Activated CD4-positive, alpha-beta T cell treated with anti-CD3 and anti-CD28 coated beads, Interleukin-2, amount 10 ng/mL, durations not matched to agents 24 days and 14 days (primary cell): Measurements from ENCODE around the gene ALOX5AP. TPM values are rescaled to one million over a fixed set of nuclear protein-coding genes. Genes with fewer than 3 reads are reported as not detected.
A peak's percentile ranks its signal among the peaks of the same experiment; 100 is the strongest.

Source experiments
- DNase-seq: peaks from one replicate; pipeline ENCODE4 v3.0.0; 2022
- H3K27ac Mint-ChIP-seq: one replicate; pipeline ENCODE4 v1.8.0; 2022; ENCODE audit warnings: mild to moderate bottlenecking, mixed read lengths
- H3K27me3 Mint-ChIP-seq: one replicate; pipeline ENCODE4 v1.8.0; 2022; ENCODE audit warnings: mixed read lengths
- H3K36me3 Mint-ChIP-seq: one replicate; pipeline ENCODE4 v1.8.0; 2022; ENCODE audit warnings: low read depth, mild to moderate bottlenecking, mixed read lengths
- H3K4me1 Mint-ChIP-seq: one replicate; pipeline ENCODE4 v1.8.0; 2021; ENCODE audit warnings: mixed read lengths
- H3K4me3 Mint-ChIP-seq: one replicate; pipeline ENCODE4 v1.8.0; 2022; ENCODE audit warnings: mild to moderate bottlenecking, moderate library complexity, mixed read lengths
- H3K9me3 Mint-ChIP-seq: one replicate; pipeline ENCODE4 v1.8.0; 2021; ENCODE audit warnings: mixed read lengths
- intact Hi-C: fragments of 100-400 bp; cut with micrococcal nuclease; formaldehyde crosslinking; loops from one replicate; pipeline ENCODE4 v1.15.1; 2023
- total RNA-seq: library from RNA; stranded (reverse); gene quantifications from 2 replicates; pipeline ENCODE4 v1.2.3, GENCODE V29; 2022

Gene ALOX5AP
- total RNA-seq, 1 donor from 2014 or later, result 33.4 TPM

GRCh38 chr13:30721936-30722335 is 13.4 kb upstream of the ALOX5AP start:
- no peaks in the 10 kb centered on the region for H3K36me3 Mint-ChIP-seq
- H3K27me3 Mint-ChIP-seq, result peaks cover 4% of the 10 kb centered on the region
- intact Hi-C loops, result no loop called here

GRCh38 chr13:30722361-30722760 is 13.0 kb upstream of the ALOX5AP start:
- DNase-seq, result no peak
- Mint-ChIP-seq H3K4me3 (no peak overlapping the region), H3K9me3 (peaks cover 12% of the 10 kb centered on the region), H3K27ac (no peak overlapping the region), H3K36me3 (no peaks in the 10 kb centered on the region), H3K27me3 (peaks cover 4% of the 10 kb centered on the region), H3K4me1 (peaks cover 15% of the 10 kb centered on the region)
- intact Hi-C loops, result no loop called here

More at GRCh38 chr13:30721936-30722335, 13.4 kb upstream of the ALOX5AP start:
- Mint-ChIP-seq H3K4me3 (no peak overlapping the region), H3K9me3 (peaks cover 12% of the 10 kb centered on the region), H3K27ac (no peak overlapping the region), H3K4me1 (peaks cover 15% of the 10 kb centered on the region)
- DNase-seq, result no peak

- Mint-ChIP-seq H3K27me3 (peaks cover 4% of the 10 kb centered on the region), H3K4me1 (peaks cover 15% of the 10 kb centered on the region), H3K4me3 (no peak overlapping the region), H3K36me3 (no peaks in the 10 kb centered on the region), H3K9me3 (peaks cover 12% of the 10 kb centered on the region), H3K27ac (no peak overlapping the region)
- DNase-seq, result no peak
- intact Hi-C loops, result no loop called here
Observed at GRCh38 chr13:30724778-30725177, 10.6 kb upstream of the ALOX5AP start.

- no peaks in the 10 kb centered on the region for H3K36me3 Mint-ChIP-seq
- H3K4me3 Mint-ChIP-seq, result no peak overlapping the region
- peaks cover 13% of the 10 kb centered on the region for H3K4me1 Mint-ChIP-seq
- no peak for DNase-seq
- intact Hi-C loops, result no loop called here
- peaks cover 12% of the 10 kb centered on the region for H3K9me3 Mint-ChIP-seq
- peaks cover 4% of the 10 kb centered on the region for H3K27me3 Mint-ChIP-seq
- H3K27ac Mint-ChIP-seq, result no peak overlapping the region
Observed at GRCh38 chr13:30725326-30726085, 9.8 kb upstream of the ALOX5AP start.

- H3K9me3 Mint-ChIP-seq, result peaks cover 12% of the 10 kb centered on the region
- H3K4me3 Mint-ChIP-seq, result no peak overlapping the region
- intact Hi-C loops, result no loop called here
- peaks cover 7% of the 10 kb centered on the region for H3K4me1 Mint-ChIP-seq
- H3K36me3 Mint-ChIP-seq, result no peaks in the 10 kb centered on the region
- no peak for DNase-seq
- H3K27ac Mint-ChIP-seq, result no peak overlapping the region
- H3K27me3 Mint-ChIP-seq, result peaks cover 4% of the 10 kb centered on the region
Observed at GRCh38 chr13:30726192-30726591, 9.2 kb upstream of the ALOX5AP start.

GRCh38 chr13:30727491-30728355 is 7.6 kb upstream of the ALOX5AP start:
- peaks cover 7% of the 10 kb centered on the region for H3K4me1 Mint-ChIP-seq
- no peaks in the 10 kb centered on the region for H3K27me3 Mint-ChIP-seq
- peaks cover 2% of the 10 kb centered on the region for H3K9me3 Mint-ChIP-seq
- H3K36me3 Mint-ChIP-seq, result peaks cover 2% of the 10 kb centered on the region
- intact Hi-C loops, result no loop called here
- no peak overlapping the region for H3K4me3 Mint-ChIP-seq
- no peak overlapping the region for H3K27ac Mint-ChIP-seq
- DNase-seq, result no peak

- intact Hi-C loops, result no loop called here
- H3K27ac Mint-ChIP-seq, result no peak overlapping the region
- no peak overlapping the region for H3K4me3 Mint-ChIP-seq
- DNase-seq, result no peak
- no peaks in the 10 kb centered on the region for H3K27me3 Mint-ChIP-seq
- peaks cover 19% of the 10 kb centered on the region for H3K4me1 Mint-ChIP-seq
- no peaks in the 10 kb centered on the region for H3K9me3 Mint-ChIP-seq
- H3K36me3 Mint-ChIP-seq, result peaks cover 2% of the 10 kb centered on the region
Observed at GRCh38 chr13:30729801-30730200, 5.5 kb upstream of the ALOX5AP start.

GRCh38 chr13:30730526-30730925 is 4.8 kb upstream of the ALOX5AP start:
- no peaks in the 10 kb centered on the region for H3K27me3 Mint-ChIP-seq
- intact Hi-C loops, result no loop called here
- H3K4me3 Mint-ChIP-seq, result no peak overlapping the region
- H3K4me1 Mint-ChIP-seq, result peaks cover 23% of the 10 kb centered on the region
- H3K9me3 Mint-ChIP-seq, result no peaks in the 10 kb centered on the region
- no peak overlapping the region for H3K27ac Mint-ChIP-seq
- peaks cover 2% of the 10 kb centered on the region for H3K36me3 Mint-ChIP-seq
- DNase-seq, result no peak

GRCh38 chr13:30731361-30732045 is 3.8 kb upstream of the ALOX5AP start:
- H3K27me3 Mint-ChIP-seq, result no peaks in the 10 kb centered on the region
- intact Hi-C loops, result no loop called here
- H3K4me3 Mint-ChIP-seq, result no peak overlapping the region
- peaks cover 2% of the 10 kb centered on the region for H3K36me3 Mint-ChIP-seq
- no peaks in the 10 kb centered on the region for H3K9me3 Mint-ChIP-seq
- H3K27ac Mint-ChIP-seq, result no peak overlapping the region
- DNase-seq, result no peak
- peaks cover 30% of the 10 kb centered on the region for H3K4me1 Mint-ChIP-seq

- Mint-ChIP-seq H3K9me3 (no peaks in the 10 kb centered on the region), H3K4me3 (no peak overlapping the region), H3K36me3 (peaks cover 2% of the 10 kb centered on the region), H3K27me3 (no peaks in the 10 kb centered on the region), H3K4me1 (peaks cover 35% of the 10 kb centered on the region), H3K27ac (no peak overlapping the region)
- DNase-seq, result no peak
- intact Hi-C loops, result no loop called here
Observed at GRCh38 chr13:30732046-30732390, 3.3 kb upstream of the ALOX5AP start.

GRCh38 chr13:30734439-30734838 is 904 bp upstream of the ALOX5AP start:
- peaks cover 4% of the 10 kb centered on the region for H3K36me3 Mint-ChIP-seq
- H3K4me1 Mint-ChIP-seq, result peaks cover 57% of the 10 kb centered on the region
- H3K27me3 Mint-ChIP-seq, result no peaks in the 10 kb centered on the region
- peak overlapping the region; percentile 86 for H3K4me3 Mint-ChIP-seq
- intact Hi-C loops, result no loop called here
- peak overlapping the region; percentile 95 for H3K27ac Mint-ChIP-seq
- DNase-seq, result no peak
- H3K9me3 Mint-ChIP-seq, result no peaks in the 10 kb centered on the region

GRCh38 chr13:30735872-30736175 is 481 bp downstream of the ALOX5AP start:
- Mint-ChIP-seq H3K36me3 (peaks cover 6% of the 10 kb centered on the region), H3K4me3 (peak overlapping the region; percentile 86), H3K27ac (peak overlapping the region; percentile 95), H3K27me3 (no peaks in the 10 kb centered on the region), H3K9me3 (no peaks in the 10 kb centered on the region), H3K4me1 (peaks cover 68% of the 10 kb centered on the region)
- intact Hi-C loops, result no loop called here
- no peak for DNase-seq

- Mint-ChIP-seq H3K27ac (peak overlapping the region; percentile 77), H3K4me3 (peak overlapping the region; percentile 86), H3K27me3 (no peaks in the 10 kb centered on the region), H3K9me3 (no peaks in the 10 kb centered on the region), H3K36me3 (peaks cover 6% of the 10 kb centered on the region), H3K4me1 (peaks cover 68% of the 10 kb centered on the region)
- intact Hi-C loops, result no loop called here
- DNase-seq, result no peak
Observed at GRCh38 chr13:30736461-30737320, 1.3 kb downstream of the ALOX5AP start.
